ENCODE data around the gene BCL11B. TPM values are rescaled to one million over a fixed set of nuclear protein-coding genes. Genes with fewer than 3 reads are reported as not detected.

Gene BCL11B
- total RNA-seq, 1 donor from 2014 or later = 0.85 TPM

GRCh38 chr14:99224948-99225347 is 47.0 kb downstream of the BCL11B start:
- H3K36me3 ChIP-seq = no peaks in the 10 kb centered on the region
- intact Hi-C loops (cut with DNase I) = no loop called here
- no peaks in the 10 kb centered on the region for H3K9me3 ChIP-seq
- no peak overlapping the region for H3K27ac ChIP-seq
- H3K4me1 ChIP-seq = no peaks in the 10 kb centered on the region
- no peak overlapping the region for H3K4me3 ChIP-seq
- TF ChIP-seq, protein P1, sequence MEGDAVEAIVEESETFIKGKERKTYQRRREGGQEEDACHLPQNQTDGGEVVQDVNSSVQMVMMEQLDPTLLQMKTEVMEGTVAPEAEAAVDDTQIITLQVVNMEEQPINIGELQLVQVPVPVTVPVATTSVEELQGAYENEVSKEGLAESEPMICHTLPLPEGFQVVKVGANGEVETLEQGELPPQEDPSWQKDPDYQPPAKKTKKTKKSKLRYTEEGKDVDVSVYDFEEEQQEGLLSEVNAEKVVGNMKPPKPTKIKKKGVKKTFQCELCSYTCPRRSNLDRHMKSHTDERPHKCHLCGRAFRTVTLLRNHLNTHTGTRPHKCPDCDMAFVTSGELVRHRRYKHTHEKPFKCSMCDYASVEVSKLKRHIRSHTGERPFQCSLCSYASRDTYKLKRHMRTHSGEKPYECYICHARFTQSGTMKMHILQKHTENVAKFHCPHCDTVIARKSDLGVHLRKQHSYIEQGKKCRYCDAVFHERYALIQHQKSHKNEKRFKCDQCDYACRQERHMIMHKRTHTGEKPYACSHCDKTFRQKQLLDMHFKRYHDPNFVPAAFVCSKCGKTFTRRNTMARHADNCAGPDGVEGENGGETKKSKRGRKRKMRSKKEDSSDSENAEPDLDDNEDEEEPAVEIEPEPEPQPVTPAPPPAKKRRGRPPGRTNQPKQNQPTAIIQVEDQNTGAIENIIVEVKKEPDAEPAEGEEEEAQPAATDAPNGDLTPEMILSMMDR (IDR thresholded peaks at IDR 0.05) = no peak
- H3K27me3 ChIP-seq = no peaks in the 10 kb centered on the region
- DNase-seq (ENCODE audit: low spot score in 2 of 2) = no peak

- Histone ChIP-seq H3K36me3 (no peaks in the 10 kb centered on the region), H3K27ac (no peak overlapping the region), H3K4me3 (no peak overlapping the region), H3K4me1 (no peaks in the 10 kb centered on the region), H3K9me3 (no peaks in the 10 kb centered on the region), H3K27me3 (no peaks in the 10 kb centered on the region)
- DNase-seq (ENCODE audit: low spot score in 2 of 2) = no peak
- intact Hi-C loops (cut with DNase I) = no loop called here
- TF ChIP-seq, protein P1 (IDR thresholded peaks at IDR 0.05) = no peak
Measured at GRCh38 chr14:99224116-99224910, 47.7 kb downstream of the BCL11B start.

DNA sequence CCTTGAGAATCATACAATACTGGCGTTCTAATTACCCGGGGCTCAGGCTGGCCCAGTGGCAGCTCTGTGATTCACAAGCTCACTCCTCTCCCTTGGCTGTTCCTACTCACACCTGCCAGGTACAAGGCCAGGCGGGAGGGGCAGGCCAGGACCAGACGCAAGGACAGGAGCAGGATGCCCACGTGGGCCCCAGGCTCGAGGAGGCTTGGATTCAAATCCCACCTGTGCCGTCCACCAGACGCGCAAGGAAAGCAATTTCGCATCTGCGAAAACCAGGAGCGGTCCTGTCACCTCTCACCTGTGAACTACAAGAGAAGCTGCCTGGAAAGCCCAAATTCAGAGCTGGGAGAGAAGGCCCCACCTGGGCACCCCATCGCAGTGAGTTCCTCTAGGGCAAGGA is 50.6 kb downstream of the BCL11B start:
- H3K36me3 ChIP-seq = no peaks in the 10 kb centered on the region
- DNase-seq (ENCODE audit: low spot score in 2 of 2) = no peak
- H3K27me3 ChIP-seq = no peaks in the 10 kb centered on the region
- intact Hi-C loops (cut with DNase I) = no loop called here
- H3K4me1 ChIP-seq = peaks cover 0 to 3% of the 10 kb centered on the region in 2 donors
- no peaks in the 10 kb centered on the region for H3K9me3 ChIP-seq
- no peak overlapping the region for H3K27ac ChIP-seq
- no peak overlapping the region for H3K4me3 ChIP-seq
- TF ChIP-seq, protein P1 (IDR thresholded peaks at IDR 0.05) = no peak

- H3K27ac ChIP-seq = no peak overlapping the region
- no peaks in the 10 kb centered on the region for H3K36me3 ChIP-seq
- no peaks in the 10 kb centered on the region for H3K27me3 ChIP-seq
- intact Hi-C loops (cut with DNase I) = no loop called here
- TF ChIP-seq, protein P1 (IDR thresholded peaks at IDR 0.05) = no peak
- peaks cover 9 to 15% of the 10 kb centered on the region in 2 donors for H3K4me1 ChIP-seq
- no peak overlapping the region for H3K4me3 ChIP-seq
- no peaks in the 10 kb centered on the region for H3K9me3 ChIP-seq
- DNase-seq (ENCODE audit: low spot score in 2 of 2) = no peak
Measured at GRCh38 chr14:99217066-99217955, 54.7 kb downstream of the BCL11B start.

GRCh38 chr14:99216191-99216590 is 55.8 kb downstream of the BCL11B start:
- H3K9me3 ChIP-seq = no peaks in the 10 kb centered on the region
- peaks cover 9 to 15% of the 10 kb centered on the region in 2 donors for H3K4me1 ChIP-seq
- intact Hi-C loops (cut with DNase I) = no loop called here
- no peaks in the 10 kb centered on the region for H3K36me3 ChIP-seq
- H3K27ac ChIP-seq = no peak overlapping the region
- no peak overlapping the region for H3K4me3 ChIP-seq
- no peaks in the 10 kb centered on the region for H3K27me3 ChIP-seq
- DNase-seq (ENCODE audit: low spot score in 2 of 2) = no peak
- TF ChIP-seq, protein P1 (IDR thresholded peaks at IDR 0.05) = no peak
